Middle frontal gyrus (tissue), 1 donor: ENCODE data around the gene ZNF784.
"Not testable (repeated sequence)": the region's sequence is repeated elsewhere in the genome, so short reads cannot be mapped to it uniquely, and the experiment has no call there.

ENCODE experiments used
- DNase-seq: peaks from one replicate; pipeline ENCODE4 v3.0.0-alpha.2; 2015; ENCODE audit warnings: low spot score; ENCODE audit errors: extremely low spot score

Gene ZNF784

GRCh38 chr19:55583897-55584296 lies 40.5 kb downstream of the ZNF784 start:
- not testable (repeated sequence) for DNase-seq

GRCh38 chr19:55582284-55582683 lies 42.1 kb downstream of the ZNF784 start:
- not testable (repeated sequence) for DNase-seq

- no peak for DNase-seq
These were observed 42.5 kb downstream of the ZNF784 start for GRCh38 chr19:55581823-55582223.

GRCh38 chr19:55581145-55581822 lies 43.1 kb downstream of the ZNF784 start:
- DNase-seq = no peak

- DNase-seq = peak; percentile 63
These were observed 43.7 kb downstream of the ZNF784 start, which contains the start of gene ZNF579 for GRCh38 chr19:55580628-55581144. ZNF579 (minus strand) TSS chr19:55580848; CDS start chr19:55579639, 1,209 bp downstream.

GRCh38 chr19:55579766-55580621 lies 44.4 kb downstream of the ZNF784 start:
- no peak for DNase-seq

- DNase-seq = no peak
These were observed 45.3 kb downstream of the ZNF784 start for GRCh38 chr19:55578761-55579747.

GRCh38 chr19:55578031-55578760 lies 46.2 kb downstream of the ZNF784 start:
- DNase-seq = no peak

- no peak for DNase-seq
These were observed 47.6 kb downstream of the ZNF784 start for GRCh38 chr19:55576746-55577145.

GRCh38 chr19:55573929-55574328 lies 50.4 kb downstream of the ZNF784 start:
- DNase-seq = not testable (repeated sequence)
